ENCODE data around the gene NTN3.

The NTN3 gene

DNA sequence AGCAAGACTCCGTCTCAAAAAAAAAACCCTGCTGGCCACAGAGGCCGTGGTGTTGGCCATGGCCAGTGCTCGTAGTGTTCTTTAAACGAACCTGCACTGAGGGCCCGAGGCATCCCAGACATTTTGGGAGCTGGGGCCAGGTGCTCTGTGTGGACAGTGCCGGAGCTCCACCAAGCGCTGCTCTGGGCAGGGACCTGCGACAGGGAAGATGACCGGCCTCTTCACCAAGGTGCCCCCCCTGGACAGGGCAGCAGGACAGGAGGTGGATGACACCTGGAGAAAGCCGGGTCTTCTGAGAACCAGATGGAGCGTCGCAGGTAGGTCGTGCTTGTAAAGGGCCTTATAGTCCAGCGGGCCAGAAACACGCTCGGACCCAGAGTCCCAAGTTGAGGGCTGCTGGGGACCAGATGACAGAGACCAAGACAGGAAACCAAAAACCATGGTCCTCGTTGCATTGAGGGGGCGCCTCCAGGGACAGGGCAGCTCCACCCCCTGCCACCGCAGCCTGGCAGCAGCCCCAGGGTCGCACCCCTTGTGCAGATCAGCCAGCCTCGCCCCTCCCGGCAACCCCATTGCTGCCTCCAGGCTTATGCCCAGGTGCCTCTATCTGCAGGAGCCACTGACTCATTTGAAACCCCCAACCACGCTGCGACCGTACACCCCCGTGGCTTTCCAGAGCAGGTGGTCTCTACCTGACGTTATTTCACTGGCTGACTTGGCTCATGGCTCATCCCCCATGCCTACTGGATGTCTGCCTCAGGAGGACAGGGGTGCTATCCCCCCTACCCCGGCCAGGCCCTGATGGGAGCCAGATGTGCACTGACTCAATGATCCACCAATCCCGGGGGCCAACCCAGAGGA is 4.2 kb upstream of the NTN3 start:
- DNase-seq (ENCODE audit: low read depth) = no peak

DNA sequence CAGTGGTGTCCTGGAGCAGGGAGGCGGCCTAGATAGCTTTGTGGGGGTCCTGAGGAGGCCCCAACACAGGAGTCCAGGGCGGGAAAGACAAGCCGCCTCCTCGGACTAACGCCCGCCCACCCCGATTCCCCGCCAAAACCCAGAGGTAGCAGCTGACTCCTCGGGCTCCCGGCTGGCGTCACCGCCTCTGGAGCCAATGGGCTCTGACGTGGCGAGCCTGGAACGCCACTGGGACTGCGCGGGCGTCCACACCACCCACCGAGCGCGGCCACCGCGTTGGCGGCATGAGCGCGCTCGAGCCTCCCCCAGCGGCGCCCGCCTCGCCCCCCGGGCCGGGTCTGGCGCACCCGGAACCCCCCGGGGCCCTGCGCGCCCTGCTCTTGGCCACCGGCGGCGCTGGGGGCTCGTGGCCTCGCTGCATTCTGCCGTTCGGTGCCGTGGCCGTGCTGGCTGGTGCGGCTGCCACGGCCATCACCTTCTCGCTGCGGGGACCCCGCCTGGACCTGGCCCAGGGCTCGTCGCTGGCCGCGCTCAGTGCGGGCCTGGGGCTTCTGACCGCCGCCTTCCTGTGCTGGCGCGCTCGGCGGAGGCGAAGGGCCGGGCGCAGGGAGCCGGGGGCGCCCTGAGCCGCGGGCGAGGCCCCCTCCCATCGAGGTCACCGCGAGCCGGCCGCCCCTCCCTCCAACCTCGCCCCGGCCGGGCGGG is 3.4 kb upstream of the NTN3 start:
- DNase-seq (ENCODE audit: low read depth) = no peak

DNA sequence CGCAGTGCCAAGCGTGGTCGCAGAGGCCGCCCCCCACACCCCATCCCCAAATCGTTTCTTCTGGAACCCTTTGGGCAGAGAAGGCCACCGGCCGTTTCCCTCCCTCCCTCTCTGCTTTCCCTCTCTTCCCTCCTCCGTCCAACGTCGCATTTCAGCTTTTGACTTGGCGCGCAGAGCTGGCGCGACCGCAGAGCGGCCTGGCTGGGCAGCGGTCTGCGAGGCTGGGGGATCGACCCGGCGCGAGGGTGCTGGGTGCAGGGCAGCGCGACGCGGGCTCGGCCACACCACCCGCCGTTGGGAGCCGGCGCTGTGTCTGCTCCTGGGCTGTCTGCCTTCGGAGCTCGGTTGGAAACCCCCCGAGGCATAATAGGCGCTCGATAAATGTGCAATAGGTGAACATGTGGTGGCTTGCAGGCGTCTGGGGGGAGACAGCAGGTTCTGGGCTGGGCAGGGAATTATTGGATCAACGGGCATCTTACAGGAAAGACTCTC is 2.8 kb upstream of the NTN3 start:
- DNase-seq (ENCODE audit: low read depth) = no peak

DNA sequence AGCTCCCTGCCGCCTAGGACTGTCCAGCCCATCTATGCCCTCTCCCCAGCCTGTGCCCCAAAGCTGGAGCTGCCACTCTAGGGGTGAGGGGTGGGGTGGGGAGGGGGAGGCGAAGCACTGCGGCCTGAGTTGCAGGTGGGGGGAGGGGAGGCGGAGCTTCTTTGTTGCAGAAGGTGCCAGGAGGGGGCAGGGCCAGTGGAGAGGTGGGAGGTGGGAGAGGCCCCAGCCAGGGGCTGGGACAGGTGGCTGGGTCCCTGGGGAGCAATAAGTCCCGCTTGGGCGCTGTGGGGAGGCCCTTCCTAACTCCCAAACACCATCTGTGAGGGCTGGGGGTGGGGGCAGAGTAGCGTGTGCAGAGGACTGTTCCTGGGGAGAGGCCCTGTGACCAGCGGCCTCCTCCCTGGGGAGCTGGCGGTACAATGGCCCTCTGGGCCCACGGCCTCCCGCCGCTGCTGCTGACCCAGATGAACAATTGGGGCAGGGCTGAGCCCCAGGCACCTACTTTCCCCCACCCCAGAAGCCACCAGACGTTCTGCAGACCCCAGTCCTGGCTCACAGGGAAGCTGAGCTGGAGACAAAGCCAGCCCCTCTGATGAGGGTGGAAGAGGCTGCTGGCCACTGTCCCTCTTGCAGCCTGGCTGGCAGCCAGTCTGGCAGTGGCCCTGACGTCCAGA is 2.2 kb upstream of the NTN3 start:
- DNase-seq (ENCODE audit: low read depth) = no peak

DNA sequence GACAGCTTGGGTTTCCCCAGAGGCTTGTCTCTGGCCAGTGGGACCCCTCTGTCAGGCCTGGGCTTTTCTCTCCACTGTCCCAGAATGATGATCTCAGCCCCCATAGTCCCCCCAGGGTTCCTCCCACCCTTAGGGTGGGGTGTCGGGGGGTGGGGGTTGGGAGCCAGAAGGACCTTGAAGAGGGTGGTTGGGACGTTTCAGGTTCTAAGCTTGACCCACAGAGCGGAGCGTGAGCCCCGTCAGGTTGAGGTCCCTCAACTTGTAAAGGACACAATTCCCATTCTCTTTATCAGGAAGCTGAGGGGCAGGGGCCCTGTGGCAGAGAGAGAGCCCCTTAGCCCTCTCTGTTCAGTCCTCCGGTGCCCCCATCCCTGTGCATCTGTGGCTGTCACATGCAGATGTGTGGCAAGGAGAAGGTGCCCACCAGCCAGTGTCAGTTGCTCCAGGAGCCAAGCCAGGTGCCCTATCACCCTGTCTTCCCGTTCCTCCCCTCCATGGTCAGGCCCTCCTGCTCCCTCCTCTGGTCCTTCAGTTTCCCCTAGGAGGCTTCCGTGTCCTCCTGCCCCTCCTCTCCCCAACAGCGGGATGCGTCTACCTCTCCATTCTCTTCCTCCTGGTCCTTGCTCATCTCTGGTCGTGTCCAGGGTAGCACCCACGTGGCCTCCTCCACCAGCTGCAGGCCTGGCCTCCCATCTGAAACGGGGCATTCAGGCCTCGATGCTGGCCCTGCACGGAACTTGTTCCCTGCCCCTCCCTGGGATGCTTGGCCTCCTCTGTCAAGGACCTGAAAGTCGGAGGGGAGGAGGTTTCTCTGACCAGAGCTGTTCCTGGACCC is 1.5 kb upstream of the NTN3 start:
- no peak for DNase-seq (ENCODE audit: low read depth)

DNA sequence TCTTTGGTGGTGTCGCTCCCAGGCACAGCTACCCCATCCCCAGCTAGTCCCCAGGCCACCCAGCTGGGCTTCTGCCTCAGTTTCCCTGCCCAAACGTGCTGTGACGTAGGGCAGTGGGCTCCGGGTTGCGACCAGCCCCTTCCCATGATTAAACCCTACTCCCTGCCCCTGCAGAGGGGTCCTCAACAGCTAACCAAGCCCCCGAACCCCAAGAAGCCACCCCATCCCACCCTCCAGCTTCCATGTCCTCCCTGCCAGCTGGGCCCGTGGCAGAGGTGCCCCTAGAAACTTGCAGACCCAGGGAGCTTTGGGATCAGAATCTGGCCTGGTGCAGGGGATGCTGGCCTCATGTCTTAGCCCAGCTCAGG is 879 bp upstream of the NTN3 start:
- no peak for DNase-seq (ENCODE audit: low read depth)

DNA sequence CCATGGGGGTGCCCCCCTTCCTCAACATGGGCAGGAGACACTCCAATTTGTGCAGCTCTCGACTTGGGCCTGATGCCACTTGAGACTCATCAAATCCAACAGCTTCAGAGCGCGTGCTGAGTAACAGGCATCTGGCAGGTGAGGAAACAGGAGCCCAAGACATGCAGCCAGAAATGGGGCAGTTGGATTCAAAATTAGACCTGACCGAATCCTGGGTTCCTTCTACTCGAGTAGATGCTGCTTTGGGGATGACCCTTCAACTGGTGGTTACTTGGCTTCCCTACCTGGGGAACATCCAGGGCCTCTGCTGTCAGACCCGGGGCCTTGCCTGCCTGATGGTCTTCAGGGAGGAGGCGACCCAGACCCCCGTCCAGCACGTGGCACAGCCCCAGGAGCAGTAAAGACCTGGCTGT is 488 bp upstream of the NTN3 start:
- DNase-seq (ENCODE audit: low read depth) = no peak

DNA sequence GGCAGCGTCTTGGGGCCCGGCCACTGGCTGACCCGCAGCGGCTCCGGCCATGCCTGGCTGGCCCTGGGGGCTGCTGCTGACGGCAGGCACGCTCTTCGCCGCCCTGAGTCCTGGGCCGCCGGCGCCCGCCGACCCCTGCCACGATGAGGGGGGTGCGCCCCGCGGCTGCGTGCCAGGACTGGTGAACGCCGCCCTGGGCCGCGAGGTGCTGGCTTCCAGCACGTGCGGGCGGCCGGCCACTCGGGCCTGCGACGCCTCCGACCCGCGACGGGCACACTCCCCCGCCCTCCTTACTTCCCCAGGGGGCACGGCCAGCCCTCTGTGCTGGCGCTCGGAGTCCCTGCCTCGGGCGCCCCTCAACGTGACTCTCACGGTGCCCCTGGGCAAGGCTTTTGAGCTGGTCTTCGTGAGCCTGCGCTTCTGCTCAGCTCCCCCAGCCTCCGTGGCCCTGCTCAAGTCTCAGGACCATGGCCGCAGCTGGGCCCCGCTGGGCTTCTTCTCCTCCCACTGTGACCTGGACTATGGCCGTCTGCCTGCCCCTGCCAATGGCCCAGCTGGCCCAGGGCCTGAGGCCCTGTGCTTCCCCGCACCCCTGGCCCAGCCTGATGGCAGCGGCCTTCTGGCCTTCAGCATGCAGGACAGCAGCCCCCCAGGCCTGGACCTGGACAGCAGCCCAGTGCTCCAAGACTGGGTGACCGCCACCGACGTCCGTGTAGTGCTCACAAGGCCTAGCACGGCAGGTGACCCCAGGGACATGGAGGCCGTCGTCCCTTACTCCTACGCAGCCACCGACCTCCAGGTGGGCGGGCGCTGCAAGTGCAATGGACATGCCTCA is 773 bp downstream of the NTN3 start:
- no peak for DNase-seq (ENCODE audit: low read depth)

DNA sequence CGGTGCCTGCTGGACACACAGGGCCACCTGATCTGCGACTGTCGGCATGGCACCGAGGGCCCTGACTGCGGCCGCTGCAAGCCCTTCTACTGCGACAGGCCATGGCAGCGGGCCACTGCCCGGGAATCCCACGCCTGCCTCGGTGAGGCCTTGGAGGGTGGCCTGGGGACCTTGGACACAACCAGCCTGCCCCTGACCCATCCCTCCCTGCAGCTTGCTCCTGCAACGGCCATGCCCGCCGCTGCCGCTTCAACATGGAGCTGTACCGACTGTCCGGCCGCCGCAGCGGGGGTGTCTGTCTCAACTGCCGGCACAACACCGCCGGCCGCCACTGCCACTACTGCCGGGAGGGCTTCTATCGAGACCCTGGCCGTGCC is 1.4 kb downstream of the NTN3 start:
- DNase-seq (ENCODE audit: low read depth) = no peak

DNA sequence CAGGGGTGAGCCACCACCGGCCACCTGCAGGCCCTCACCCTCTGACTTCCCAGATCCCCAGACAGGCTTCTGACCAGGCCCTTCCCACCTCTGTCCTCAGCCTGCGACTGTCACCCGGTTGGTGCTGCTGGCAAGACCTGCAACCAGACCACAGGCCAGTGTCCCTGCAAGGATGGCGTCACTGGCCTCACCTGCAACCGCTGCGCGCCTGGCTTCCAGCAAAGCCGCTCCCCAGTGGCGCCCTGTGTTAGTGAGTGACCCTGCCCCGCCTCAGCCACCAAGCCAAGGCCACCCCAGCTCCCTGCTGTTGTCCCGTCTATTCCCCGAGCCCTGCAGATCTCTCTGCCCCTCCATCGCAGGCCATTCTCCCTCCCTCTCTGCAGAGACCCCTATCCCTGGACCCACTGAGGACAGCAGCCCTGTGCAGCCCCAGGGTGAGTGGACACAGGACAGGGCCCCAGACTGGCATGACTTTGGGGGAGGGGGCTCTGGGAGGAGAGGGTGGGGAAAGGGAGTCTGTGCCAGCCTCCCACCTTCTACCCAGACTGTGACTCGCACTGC is 1.9 kb downstream of the NTN3 start:
- no peak for DNase-seq (ENCODE audit: low read depth)

DNA sequence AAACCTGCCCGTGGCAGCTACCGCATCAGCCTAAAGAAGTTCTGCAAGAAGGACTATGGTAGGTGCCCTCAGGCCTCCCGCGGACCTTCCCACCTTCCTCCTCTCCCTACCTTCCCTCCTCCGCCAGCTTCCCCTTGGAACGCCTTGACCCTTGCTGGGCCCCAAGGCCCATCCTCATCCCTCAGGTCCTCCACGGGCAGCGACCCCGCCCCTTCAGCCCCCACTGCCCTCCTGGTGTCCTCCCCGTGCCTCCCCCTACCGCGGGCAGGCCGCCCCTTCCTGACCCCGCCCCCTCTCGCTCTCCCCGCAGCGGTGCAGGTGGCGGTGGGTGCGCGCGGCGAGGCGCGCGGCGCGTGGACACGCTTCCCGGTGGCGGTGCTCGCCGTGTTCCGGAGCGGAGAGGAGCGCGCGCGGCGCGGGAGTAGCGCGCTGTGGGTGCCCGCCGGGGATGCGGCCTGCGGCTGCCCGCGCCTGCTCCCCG is 2.4 kb downstream of the NTN3 start:
- no peak for DNase-seq (ENCODE audit: low read depth)

DNA sequence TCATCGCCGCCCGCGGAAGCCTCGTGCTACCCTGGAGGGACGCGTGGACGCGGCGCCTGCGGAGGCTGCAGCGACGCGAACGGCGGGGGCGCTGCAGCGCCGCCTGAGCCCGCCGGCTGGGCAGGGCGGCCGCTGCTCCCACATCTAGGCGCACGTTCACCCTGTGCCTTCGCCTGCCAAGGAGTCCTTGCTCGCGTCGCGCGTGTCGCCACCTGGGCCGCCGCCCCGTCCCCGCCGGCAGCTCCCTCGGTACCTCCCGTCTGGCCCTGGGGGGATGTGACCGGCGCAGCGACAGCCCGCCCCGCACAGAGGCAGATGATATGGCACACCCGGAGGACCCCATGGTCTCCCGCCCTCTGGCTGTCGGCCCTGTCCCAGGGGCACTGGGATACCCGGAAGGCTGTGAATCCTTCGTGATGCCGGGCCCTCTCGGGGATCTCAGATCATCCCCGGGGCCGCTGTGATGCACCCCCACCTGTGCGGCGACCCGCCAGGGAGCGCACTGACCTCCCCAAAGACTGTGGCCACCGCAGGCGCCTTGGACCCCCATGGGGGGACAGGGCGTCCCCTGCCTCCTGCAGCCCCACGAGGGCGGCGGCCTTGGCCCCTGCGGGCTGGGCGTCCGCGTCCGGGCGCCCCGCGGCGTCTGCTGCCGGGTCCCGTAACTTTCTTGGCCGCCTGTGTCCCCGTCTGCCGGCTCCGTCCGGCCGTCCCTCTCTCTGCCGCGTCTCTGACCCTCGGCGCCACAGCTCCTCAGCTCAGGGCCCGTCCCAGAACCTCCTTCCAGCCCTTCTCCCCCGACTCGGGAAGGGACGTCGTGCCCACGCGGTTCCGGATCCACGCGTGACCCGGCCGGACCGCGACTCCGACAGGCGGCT is 3.1 kb downstream of the NTN3 start:
- DNase-seq (ENCODE audit: low read depth) = no peak

DNA sequence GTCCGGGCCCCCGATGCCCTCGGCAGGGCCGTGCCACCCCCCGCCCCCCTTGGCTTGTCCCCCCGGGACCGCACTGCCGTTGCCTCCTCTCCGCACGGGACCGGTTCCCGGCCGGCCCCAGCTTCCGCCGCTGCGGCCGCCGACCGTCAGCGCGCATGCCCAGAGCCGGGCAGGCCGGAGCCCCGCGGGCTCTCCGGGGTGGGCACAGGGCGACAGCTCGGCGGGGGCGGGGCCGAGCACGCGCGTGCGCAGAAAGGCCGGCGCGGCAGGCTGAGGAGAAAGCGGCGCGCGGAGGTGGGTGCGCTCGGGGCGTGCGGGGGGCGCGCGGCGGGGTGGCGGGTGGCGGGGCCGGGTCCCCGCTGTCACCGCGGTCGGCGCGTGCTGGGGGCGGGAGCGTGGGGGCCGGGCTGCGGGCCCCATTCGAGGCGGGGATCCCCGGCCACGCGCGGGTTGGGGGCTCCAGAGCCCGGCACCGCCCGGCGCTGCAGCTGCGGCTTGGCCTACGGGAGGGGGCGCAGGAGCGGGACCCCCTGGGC is 3.8 kb downstream of the NTN3 start, which contains the start of gene TBC1D24:
Gene TBC1D24 (plus strand): TSS at position 251 of the 536 bp plus-strand sequence. CDS start 21,022 bp downstream, outside the sequence.
- peak; percentile 65 for DNase-seq (ENCODE audit: low read depth)

DNA sequence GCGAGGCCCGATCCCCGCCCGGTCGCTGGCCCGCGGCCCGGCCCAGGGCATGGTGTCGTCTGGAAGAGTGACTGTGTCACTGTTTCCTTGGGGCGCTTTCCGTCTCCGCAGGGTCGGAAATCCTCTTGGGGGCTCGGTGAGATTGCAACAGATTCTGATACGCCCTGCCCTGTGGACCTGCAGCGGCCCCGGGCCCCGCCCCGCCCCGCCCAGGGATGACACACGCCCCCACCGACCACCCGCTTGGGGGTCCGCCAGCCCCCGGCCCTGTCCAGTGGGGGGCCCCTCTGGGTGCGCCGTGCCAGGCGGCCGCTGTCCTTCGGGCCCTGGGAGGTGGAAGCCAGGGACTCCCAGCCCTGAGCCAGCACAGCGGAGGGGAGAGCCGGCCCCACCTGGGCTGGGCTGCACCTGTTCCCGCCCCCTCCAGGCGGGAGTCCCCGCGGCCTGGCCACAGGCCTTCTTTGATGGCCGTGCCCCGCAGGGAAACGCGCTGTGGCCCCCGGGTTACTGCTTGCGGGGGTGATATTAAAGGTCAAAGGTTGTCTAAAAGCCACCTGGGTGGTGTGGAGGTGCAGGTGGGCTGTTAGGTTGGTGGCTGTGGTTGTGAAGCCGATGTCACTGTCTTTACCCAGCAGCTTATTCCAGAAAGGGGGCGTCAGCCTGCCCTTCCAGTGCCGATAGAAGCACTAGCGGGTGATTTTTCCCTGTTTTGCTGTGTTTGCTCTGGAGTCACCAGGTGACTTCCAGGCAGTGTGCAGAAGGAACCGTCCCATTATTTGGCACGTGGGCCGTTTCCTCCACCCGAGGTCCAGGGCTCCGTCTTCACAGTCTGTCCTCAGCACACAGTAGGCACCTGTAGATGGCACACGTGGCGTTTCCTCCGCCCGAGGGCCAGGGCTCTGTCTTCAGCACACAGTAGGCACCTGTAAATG is 4.6 kb downstream of the NTN3 start:
- no peak for DNase-seq (ENCODE audit: low read depth)

DNA sequence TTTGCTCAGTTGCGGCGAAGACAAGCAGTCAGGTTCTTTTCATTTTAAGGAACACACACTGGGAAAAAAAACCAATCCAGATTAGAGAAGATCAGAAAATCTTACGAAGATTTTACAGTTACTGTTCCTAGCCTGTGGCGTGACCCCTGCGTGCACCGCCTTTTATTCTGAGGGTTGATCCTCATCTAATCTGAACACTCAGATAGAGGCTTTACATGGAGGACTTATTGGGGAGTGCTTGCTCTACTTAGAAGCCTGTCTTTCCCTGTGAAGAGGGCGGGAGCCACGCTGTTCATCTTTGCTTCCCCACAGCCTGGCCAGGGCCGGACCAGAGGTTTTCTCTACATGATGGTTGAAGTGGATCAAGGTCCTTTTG is 5.2 kb downstream of the NTN3 start:
- DNase-seq (ENCODE audit: low read depth) = no peak

DNA sequence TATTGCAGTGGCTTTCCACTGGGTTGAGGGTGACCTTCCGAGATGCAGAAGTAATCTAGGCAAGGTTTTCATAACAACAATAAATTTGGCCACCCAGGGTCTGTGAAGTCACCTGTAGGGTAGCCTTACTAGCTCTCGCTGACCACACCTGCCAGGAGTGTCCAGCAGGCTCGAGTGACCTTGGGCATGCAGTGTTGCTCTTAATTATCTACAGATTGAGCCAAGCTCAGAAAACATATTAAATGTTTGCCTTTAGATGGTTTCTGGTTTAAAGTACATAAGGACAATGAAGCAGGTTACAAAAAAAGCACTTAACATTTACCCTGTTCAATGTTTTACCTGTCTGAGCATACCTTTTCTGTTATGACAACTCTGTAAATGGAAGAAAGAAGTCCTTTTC is 5.6 kb downstream of the NTN3 start:
- no peak for DNase-seq (ENCODE audit: low read depth)

DNA sequence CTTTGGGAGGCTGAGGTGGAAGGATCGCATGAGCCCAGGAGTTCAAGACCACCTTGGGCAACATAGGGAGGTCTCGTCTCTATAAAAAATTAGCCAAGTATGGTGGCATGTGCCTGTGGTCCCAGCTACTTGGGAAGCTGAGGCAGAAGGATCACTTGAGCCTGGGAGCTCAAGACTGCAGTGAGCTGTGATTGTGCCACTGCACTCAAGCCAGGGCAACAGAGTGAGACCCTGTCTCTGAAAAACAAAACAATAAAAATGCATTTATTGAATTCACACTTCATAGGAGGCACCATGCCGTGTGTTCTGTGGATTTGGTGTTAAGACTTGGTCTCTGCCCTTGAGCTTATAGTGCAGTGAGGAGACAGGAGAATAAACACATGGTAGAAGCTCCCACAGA is 6.2 kb downstream of the NTN3 start:
- DNase-seq (ENCODE audit: low read depth) = no peak

DNA sequence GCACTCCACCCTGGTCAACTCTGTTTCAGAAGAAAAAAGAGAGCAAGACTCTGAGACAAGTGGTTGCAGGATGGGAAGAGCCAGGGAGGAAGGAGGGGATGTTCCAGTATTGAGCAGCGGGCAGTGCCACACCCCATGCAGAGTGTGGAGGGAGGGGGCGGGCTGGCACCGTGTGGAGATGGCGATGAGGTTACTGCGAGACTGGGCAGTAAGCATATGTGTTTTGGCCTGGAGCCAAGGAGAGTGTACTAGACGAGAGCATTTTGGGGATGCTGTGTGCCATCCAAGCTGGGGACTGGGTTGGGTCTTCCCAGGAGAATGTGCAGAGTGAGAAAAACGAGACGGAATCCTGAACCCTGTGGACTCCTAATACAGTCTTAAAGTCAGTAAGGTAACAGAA is 7.2 kb downstream of the NTN3 start:
- no peak for DNase-seq (ENCODE audit: low read depth)

Data from stimulated activated CD8-positive, alpha-beta memory T cell treated with anti-CD3 and anti-CD28 coated beads, Interleukin-12 subunit alpha, Interleukin-12 subunit beta, amount 100 ng/mL, for 1 hour (primary cell).